MG63 (cell line): ENCODE measurements around the gene BAIAP2L1. TPM values are rescaled to one million over a fixed set of nuclear protein-coding genes. Genes with fewer than 3 reads are reported as not detected.
"Not testable (repeated sequence)": the region's sequence is repeated elsewhere in the genome, so short reads cannot be mapped to it uniquely, and the experiment has no call there.

Experiments used
- DNase-seq: peaks from one replicate; pipeline ENCODE4 v3.0.0-alpha.2; 2020
- H3K27me3 ChIP-seq: fragments of 250-450 bp; sonication (Bioruptor Pico); 2 replicates; pipeline ENCODE4 v1.5.1; 2020; ENCODE audit warnings: mild to moderate bottlenecking, moderate library complexity
- H3K36me3 ChIP-seq: fragments of 250-450 bp; sonication (Bioruptor Pico); 2 replicates; pipeline ENCODE4 v1.5.1; 2020; ENCODE audit warnings: mild to moderate bottlenecking, moderate library complexity
- H3K4me3 ChIP-seq: fragments of 250-450 bp; sonication (Bioruptor Pico); 2 replicates; pipeline ENCODE4 v1.5.1; 2020; ENCODE audit warnings: mild to moderate bottlenecking, moderate library complexity
- H3K9me3 ChIP-seq: fragments of 250-450 bp; sonication (Bioruptor Pico); 2 replicates; pipeline ENCODE4 v1.5.1; 2020; ENCODE audit warnings: mild to moderate bottlenecking, moderate library complexity
- total RNA-seq: library from RNA; depleted of rRNA; stranded (reverse); fragments of >200 nt; shearing (Covaris generic); gene quantifications from 2 replicates; pipeline ENCODE4 v1.2.3, GENCODE V29; 2014; ENCODE audit warnings: low replicate concordance

BAIAP2L1 gene
- total RNA-seq, 1 experiment from 2014 or later: 11.0 TPM

DNA sequence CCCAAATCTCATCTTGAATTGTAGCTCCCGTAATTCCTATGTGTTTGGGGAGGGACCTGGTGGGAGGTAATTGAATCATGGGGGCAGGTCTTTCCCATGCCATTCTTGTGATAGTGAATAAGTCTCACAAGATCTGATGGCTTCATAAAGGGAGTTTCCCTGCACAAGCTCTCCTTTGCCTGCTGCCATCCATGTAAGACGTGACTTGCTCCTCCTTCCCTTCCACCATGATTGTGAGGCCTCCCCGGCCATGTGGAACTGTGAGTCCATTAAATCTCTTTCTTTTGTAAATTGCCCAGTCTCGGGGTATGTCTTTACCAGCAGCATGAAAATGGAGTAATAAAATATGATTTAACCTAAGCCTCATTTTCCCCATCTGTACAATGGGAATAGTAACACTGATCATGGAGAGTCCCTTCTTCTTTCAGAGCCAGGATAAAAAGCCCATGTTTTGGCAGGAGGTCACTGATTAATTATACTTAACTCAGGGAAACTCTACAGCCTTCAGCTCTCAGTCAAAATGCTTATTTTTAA, 84.8 kb downstream of the BAIAP2L1 start:
- H3K9me3 ChIP-seq, H3K36me3 ChIP-seq, H3K27me3 ChIP-seq, DNase-seq, H3K4me3 ChIP-seq: not testable (repeated sequence)

DNA sequence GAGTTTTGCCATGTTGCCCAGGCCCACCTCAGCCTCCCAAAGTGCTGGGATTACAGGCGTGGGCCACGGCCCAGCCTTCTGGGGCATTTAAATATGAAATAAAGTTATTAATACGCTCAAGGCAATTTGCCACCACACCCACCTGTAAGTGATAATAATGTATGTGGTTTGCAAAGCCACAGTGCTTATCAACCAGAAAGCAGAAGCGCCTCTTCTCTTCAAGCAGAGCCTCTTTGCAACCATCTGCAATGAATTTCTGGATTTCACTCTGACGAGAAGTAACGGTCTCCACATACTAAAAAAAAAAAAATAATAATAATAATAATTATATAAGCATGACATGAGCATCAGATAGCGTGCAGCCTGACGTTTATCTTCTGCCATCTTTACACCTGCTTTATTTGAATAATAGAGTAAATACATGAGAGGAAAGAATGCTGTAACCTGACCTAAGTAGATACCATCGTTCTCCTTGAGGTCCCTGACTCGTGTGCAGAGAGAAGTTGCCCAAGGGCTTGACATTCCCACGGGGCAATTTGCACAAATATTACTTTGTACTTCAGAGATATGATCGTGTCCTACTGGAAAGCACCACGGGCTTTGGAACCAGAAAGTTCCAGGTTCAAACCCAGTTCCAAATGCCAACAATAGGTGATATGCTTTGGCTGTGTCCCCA, 85.4 kb downstream of the BAIAP2L1 start:
- Histone ChIP-seq H3K36me3 (no peaks in the 10 kb centered on the region), H3K27me3 (no peaks in the 10 kb centered on the region), H3K9me3 (no peaks in the 10 kb centered on the region), H3K4me3 (no peak overlapping the region)
- no peak for DNase-seq

DNA sequence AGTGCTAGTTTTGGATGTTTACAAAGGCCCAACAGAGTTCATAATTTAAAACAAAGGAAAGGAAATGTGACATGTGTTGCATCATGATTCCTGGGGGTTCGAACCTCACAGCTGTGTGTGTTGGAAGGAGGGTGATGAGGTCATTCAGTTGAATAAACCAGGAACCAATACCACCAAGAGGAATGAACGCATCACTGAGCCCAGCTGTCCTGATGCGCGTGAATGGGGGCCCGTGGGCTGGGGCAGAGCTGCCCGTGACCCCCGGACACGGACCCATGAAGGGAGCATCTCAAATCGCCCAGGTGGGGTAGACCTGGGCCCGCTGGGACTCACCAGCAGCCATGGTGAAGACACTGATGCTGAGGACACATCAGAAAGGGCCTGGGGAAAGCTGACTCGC, 86.4 kb downstream of the BAIAP2L1 start:
- DNase-seq: no peak
- H3K9me3 ChIP-seq: no peaks in the 10 kb centered on the region

DNA sequence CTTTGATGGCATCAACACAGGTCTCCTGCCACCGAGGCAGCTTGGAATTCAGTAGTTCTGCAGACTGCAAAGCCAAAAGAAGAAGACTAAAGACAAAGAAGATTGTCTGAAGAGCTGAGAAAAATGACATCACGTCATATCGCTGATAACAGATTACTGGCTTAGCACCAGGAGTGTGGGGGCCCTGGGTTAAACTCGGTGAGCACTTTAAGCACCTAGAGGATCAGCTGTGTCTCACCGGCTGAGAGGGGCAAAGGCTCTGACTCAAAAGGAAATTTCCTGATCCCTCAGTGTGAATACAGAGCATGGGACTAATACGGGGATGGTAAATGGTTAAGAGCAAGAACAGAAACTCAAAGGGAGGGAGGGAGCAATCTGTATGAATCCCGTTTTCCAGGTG, 88.7 kb downstream of the BAIAP2L1 start:
- Histone ChIP-seq H3K9me3 (no peaks in the 10 kb centered on the region), H3K4me3 (no peak overlapping the region), H3K27me3 (no peaks in the 10 kb centered on the region), H3K36me3 (no peaks in the 10 kb centered on the region)
- no peak for DNase-seq

More for the DNA sequence above, 86.4 kb downstream of the BAIAP2L1 start:
- Histone ChIP-seq H3K36me3 (no peaks in the 10 kb centered on the region), H3K4me3 (no peak overlapping the region), H3K27me3 (no peaks in the 10 kb centered on the region)

DNA sequence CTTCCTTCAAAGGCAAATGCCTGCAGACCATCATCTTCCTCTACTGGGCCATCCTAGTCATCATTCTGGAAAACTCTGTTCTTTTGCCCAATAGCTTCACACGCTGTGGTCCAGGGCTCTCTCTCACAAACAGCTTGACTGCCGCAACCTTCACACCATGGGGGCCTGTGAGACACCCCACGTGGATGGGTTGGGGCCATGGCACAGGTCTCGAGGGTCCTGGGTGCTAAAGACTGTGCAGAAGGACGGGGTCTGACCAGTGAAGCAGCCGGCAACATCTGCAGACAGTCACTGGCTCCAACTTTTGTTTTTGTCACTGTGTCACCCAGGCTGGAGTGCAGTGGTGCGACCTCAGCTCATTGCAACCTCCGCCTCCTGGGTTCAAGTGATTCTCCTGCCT, 91.3 kb downstream of the BAIAP2L1 start:
- DNase-seq: no peak

DNA sequence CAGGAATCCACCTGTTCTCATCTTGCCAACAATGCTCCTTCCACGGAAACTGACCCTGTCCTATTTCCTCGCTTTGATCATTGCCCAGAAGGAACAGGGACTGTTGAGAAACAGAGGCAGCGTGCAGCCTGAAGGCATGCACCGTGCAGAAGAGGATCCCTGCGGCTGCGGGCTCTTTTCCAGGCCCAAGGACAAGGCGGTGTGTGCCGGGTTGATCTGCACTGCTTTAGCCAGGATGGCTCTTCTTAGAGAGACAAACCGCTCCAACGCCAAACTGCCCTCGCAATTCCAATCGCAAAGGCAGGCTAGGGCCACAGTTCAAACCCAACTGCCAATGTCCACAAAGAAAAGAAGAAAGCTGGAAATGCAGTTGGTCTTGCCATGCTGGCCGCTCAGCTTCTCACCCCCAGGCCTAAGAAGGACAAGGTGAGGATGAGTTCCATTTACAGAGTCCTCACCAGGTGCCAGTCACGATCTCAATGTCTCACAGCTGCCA, 92.9 kb downstream of the BAIAP2L1 start:
- Histone ChIP-seq H3K9me3 (no peaks in the 10 kb centered on the region), H3K36me3 (no peaks in the 10 kb centered on the region), H3K27me3 (no peaks in the 10 kb centered on the region), H3K4me3 (no peak overlapping the region)
- no peak for DNase-seq

More for the DNA sequence above, 91.3 kb downstream of the BAIAP2L1 start:
- no peaks in the 10 kb centered on the region for H3K9me3 ChIP-seq
- no peaks in the 10 kb centered on the region for H3K36me3 ChIP-seq
- no peaks in the 10 kb centered on the region for H3K27me3 ChIP-seq
- H3K4me3 ChIP-seq: no peak overlapping the region

DNA sequence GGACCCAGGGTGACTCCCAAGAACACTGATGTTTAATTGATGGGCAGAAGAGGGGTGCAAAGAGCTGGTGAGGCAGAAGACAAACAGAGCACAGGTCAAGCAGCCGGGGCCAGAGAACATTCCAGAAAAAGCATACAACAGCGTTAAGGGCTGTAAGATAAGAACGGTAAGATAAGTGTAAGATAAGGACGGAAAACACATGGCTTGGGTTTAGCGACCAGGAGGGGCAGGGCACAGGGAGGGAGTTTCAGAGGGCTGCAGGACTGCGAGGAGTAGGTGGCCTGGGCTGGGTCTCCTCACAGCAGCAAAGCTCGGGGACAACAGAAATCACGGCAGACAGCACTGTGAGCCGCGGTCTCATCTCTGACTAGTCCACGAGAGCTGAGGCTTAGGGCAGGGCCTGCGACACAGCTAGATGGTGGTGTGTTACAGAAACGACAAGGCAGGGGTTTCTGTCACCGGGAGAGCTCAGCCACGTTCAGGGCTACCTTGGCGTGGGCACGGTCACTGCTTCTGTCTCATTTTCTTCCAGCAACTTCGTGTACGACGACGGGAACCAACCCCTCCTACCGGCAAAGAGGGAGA, 94.8 kb downstream of the BAIAP2L1 start:
- H3K36me3 ChIP-seq: no peaks in the 10 kb centered on the region
- H3K9me3 ChIP-seq: no peaks in the 10 kb centered on the region
- DNase-seq: no peak
- no peak overlapping the region for H3K4me3 ChIP-seq
- H3K27me3 ChIP-seq: no peaks in the 10 kb centered on the region

DNA sequence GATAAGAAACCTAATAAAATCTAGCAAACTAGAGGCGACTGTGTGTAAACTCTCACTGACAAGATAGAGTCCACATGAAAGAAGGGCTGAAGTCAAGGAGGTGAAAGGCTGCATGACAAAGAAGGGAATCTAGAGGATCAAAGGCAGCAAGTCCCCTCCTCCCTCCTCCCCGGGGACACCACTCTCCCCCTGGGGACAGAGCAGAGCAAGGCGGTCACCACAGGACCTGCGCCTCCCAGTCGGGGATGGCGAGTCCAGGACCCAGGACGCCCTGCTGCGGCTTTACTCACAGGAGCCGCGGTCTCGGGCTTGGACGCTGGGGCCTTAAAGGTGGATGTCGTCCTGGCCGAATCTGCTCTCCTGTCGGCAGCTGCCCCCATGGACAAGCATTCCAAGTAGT, 97.0 kb downstream of the BAIAP2L1 start:
- H3K9me3 ChIP-seq: no peaks in the 10 kb centered on the region
- DNase-seq: no peak
- no peaks in the 10 kb centered on the region for H3K27me3 ChIP-seq
- H3K36me3 ChIP-seq: no peaks in the 10 kb centered on the region
- no peak overlapping the region for H3K4me3 ChIP-seq

DNA sequence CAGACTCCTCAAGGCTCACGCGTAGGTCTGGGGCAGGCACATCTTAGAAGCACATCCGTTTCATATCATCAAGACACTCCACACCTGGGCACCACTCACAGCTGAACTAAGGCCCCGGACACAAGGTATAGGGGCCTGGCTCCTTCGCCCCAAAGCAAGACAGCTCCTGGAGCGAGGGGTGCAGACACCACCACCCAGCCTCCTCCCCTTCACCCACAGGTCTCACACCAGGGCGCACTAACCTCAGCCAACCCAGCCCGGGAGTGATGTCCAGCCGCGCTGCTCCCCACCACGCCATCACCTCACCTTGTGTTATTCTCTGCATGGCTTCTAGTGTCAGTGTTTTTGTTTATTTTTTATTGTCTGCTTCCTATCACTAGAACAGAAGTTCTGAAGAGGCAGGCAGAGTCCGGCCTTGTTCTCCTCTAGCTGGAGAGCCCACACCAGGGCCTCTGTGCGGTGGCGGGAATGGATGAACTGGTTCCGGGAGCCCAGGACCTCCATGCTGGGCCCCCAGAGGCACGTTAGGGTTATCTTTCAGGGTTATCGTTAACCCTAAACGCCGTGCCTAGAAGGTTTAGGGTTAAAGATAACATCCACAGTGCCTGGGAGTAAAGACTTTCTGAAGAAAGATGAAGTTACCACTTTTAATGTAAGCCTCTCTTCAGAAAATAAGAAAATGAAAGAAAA, 97.6 kb downstream of the BAIAP2L1 start:
- Histone ChIP-seq H3K36me3 (no peaks in the 10 kb centered on the region), H3K27me3 (no peaks in the 10 kb centered on the region), H3K4me3 (no peak overlapping the region), H3K9me3 (no peaks in the 10 kb centered on the region)
- no peak for DNase-seq

DNA sequence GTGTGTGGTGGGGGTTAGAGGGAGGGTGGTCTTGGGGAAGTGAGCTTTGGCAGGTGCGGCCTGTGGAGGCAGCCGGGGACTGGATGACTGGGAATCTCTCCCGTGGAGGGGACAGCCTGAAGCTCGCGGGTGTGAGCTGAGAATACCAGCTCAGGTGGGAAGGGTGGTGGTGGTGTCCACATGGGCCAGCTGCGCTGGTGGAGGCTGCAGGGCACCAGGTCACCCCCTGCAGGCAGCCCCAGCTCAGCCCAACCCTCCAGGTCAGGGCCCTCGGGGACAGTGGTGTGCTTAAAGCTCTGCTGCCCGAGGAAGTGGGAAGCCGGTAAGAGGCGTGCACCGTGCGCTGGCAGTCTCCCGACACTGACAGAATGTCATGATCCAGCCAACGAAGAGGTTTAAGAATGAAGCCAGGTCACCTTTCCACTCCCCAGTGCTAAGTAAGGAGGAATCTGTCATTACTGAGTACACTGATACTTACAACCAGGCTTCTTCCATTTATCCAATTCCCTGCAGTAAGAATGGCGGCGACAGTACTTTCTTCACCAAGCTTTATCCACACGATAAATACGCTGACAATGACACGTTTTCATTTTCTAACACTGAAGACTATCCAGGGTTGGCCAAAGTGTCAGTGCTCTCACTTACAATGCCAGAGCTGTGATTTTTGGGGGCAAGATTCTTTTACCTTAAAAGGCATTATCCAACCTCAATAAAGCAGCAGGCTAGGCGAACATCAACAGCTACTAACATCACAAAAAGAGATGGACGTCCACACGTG, 99.0 kb downstream of the BAIAP2L1 start:
- no peaks in the 10 kb centered on the region for H3K9me3 ChIP-seq
- H3K36me3 ChIP-seq: no peaks in the 10 kb centered on the region
- no peak for DNase-seq
- H3K4me3 ChIP-seq: no peak overlapping the region
- H3K27me3 ChIP-seq: no peaks in the 10 kb centered on the region

DNA sequence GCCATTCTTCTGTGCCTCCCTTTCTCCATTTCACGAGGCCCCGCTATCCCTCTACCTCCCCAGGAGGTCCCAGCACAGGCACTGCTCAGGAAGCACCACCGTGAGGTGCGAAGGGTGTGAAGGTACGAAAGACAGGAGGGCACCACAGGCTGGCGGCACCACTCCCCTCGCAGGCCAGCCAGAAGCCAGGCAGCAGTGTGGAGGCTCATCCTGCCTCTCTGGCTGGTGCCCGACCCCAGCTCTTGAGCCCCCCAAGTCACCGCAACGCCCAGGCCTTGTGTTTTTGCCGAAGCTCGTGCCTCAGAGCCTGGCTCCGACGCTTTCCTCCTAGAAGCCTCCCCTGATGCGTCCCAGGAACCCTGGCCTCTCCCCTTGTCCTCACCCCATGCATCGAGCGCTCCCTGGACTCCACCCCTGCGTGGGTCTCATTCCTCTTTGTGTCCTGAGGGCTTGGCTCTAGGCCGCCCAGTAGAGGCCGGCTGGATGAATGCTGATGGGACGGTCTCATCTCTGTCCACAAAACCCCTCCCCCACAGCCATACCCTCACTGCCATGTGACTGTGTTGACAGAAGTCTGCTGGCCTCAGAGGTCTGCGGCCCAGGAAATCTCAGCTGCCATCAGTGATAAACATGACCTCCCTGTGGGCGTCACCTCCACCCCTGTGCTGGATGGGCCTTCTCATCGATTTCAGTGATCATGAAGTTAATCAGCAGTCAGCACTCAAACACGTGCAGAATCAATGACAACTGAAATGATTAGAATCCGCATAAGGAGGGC, 100.1 kb downstream of the BAIAP2L1 start:
- no peak overlapping the region for H3K4me3 ChIP-seq
- no peaks in the 10 kb centered on the region for H3K36me3 ChIP-seq
- no peaks in the 10 kb centered on the region for H3K27me3 ChIP-seq
- H3K9me3 ChIP-seq: no peaks in the 10 kb centered on the region
- no peak for DNase-seq

DNA sequence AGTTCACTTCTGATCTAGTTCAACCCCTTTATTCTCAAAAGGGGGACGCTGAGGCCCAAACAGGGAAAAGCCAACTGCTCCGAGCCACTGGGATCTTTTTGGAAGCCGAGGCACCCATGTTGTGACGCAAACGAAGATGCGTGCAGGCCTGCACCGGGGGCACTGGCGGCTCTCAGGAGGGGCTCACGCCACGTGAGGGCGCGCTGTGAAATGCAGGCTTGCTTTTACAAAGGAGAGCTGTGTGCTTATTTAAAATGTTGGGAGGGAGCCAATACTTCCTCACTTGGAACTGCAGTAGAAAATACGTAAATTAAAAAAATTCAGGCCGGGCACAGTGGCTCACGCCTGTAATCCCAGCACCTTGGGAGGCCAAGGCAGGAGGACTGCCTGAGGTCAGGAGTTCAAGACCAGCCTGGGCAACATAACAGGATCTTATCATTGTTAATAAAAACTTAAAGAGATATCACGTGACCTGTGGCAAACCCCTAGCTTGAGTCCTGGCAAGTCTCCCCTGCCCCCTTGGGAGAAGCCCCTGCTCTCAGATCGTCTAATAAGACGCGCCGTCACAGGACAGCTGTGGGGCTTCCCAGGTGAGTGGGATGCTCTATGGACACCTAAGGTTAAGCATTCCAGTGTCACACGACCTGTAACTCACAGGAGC, 103.1 kb downstream of the BAIAP2L1 start:
- Histone ChIP-seq H3K27me3 (no peaks in the 10 kb centered on the region), H3K4me3 (no peak overlapping the region), H3K9me3 (no peaks in the 10 kb centered on the region), H3K36me3 (no peaks in the 10 kb centered on the region; the same call in none of the 2 replicates)
- no peak for DNase-seq

DNA sequence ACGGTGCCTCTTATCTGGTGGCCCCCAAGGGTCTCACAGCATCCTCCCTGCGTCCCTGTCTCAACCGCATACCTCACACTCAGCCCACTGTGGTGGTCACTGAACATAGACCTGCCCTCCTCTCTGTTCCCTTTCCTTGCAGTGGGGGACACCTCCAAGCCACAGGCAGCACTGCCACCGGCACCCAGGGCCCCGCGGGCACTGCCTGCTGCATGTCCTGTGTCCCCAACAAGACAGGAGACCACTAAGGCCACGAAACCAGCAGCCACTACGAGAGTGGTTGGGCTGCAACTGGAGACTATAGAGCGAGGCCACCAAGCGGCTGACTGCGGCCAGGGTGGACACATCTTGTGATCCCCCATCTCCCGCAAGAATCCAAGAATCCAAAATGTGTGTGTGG, 104.1 kb downstream of the BAIAP2L1 start:
- Histone ChIP-seq H3K4me3 (no peak overlapping the region), H3K36me3 (no peaks in the 10 kb centered on the region; the same call in none of the 2 replicates), H3K27me3 (no peaks in the 10 kb centered on the region), H3K9me3 (no peaks in the 10 kb centered on the region)
- no peak for DNase-seq

DNA sequence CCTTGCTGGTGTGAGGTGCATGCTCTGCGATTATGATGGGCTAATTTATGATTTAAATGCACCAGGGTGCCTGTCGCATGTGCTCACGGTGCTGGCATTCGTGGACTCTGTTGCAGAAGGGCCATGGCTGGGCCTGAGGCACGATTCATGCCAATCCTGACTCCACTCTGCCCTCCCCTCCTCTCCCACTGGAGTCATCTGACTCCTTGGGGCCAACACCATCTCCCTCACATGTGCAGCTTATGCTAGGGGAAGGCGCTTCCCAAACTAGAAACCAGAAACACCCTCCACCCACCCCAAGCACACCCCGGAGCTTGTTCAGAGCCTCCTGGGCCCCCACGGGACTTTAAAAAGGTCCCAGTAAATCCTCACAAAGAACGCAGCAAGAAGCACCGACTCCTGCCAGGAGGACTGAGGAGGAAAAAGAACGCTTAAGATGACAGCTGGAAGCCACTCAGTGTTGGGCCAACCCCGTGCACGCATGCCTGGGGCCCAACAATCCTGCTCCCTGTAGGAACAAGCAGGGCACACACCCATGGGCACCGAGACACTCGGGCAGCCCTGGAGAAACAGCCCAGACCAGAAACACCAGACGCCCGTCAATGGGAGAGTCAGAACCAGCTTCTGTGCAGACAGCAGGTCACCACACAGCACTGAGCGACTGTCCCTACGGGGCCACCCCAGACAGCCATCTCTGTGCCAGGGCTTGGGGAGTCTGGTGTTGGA, 105.3 kb downstream of the BAIAP2L1 start:
- Histone ChIP-seq H3K4me3 (no peak overlapping the region), H3K27me3 (no peaks in the 10 kb centered on the region)
- DNase-seq: no peak

DNA sequence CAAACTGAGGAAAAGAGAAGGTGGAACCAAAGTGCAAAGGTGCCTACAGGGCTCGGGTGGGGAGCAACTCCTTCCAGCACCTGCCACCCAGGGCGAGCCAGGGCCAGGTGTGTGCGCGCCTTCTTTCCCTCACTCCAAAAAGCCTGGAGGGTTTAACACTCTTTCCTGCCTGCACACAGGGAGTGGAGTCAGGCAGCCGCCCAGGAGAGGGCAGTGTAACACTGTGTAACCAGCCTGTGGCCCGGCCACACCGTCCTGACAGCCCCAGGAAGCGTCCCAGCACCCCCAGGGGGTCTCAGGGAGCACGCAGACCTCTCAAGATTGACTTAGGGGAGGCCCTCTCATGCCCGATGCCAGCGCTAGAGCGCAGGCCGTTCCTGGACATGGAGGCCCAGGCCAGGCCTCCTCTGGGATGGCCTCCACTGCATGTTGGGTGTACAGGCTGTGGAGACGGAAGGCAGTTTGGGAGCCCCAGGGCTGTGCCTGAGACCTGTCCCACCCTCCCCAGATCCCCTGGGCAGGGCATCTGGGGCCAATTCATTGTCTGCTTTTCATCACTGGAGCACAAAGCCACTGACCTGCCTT, 106.0 kb downstream of the BAIAP2L1 start:
- peak; percentile 33 for DNase-seq
- Histone ChIP-seq H3K4me3 (no peak overlapping the region), H3K36me3 (no peaks in the 10 kb centered on the region; the same call in none of the 2 replicates), H3K27me3 (no peaks in the 10 kb centered on the region), H3K9me3 (no peaks in the 10 kb centered on the region)

More for the DNA sequence above, 105.3 kb downstream of the BAIAP2L1 start:
- H3K36me3 ChIP-seq: no peaks in the 10 kb centered on the region; the same call in none of the 2 replicates
- H3K9me3 ChIP-seq: no peaks in the 10 kb centered on the region
